Thyroid gland (tissue), 4 donors: ENCODE results near the gene SPRR1B.

Source experiments
- POLR2A ChIP-seq, 2 donors: fragments of 450-650 bp; IDR thresholded peaks; one replicate each; pipeline ENCODE4 v1.6.1; 2017; ENCODE audit warnings: antibody characterized with exemption in 2 of 2, mild to moderate bottlenecking in 2 of 2, moderate library complexity in 1 of 2
- TF ChIP-seq, protein P1 (sequence below), 6 experiments: fragments of 200-600 bp in 3 of 6; fragments of 450-650 bp in 3 of 6; sonication (generic) in 3 of 6; IDR thresholded peaks; one replicate each; pipeline ENCODE4 v1.5.1; 2016 to 2019; ENCODE audit warnings: antibody characterized with exemption in 6 of 6, mild to moderate bottlenecking in 2 of 6, inconsistent platforms in 1 of 6, moderate library complexity in 1 of 6

- TF ChIP-seq, protein P1, sequence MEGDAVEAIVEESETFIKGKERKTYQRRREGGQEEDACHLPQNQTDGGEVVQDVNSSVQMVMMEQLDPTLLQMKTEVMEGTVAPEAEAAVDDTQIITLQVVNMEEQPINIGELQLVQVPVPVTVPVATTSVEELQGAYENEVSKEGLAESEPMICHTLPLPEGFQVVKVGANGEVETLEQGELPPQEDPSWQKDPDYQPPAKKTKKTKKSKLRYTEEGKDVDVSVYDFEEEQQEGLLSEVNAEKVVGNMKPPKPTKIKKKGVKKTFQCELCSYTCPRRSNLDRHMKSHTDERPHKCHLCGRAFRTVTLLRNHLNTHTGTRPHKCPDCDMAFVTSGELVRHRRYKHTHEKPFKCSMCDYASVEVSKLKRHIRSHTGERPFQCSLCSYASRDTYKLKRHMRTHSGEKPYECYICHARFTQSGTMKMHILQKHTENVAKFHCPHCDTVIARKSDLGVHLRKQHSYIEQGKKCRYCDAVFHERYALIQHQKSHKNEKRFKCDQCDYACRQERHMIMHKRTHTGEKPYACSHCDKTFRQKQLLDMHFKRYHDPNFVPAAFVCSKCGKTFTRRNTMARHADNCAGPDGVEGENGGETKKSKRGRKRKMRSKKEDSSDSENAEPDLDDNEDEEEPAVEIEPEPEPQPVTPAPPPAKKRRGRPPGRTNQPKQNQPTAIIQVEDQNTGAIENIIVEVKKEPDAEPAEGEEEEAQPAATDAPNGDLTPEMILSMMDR (IDR thresholded peaks at IDR 0.05) = no peak
- no peak for TF ChIP-seq POLR2A (IDR thresholded peaks at IDR 0.05)
Observed at GRCh38 chr1:153040950-153041631, 10.1 kb downstream of the SPRR1B start, which contains the start of gene SPRR2D.
